H9 (cell line): Measurements from ENCODE around the gene YAF2. TPM values are rescaled to one million over a fixed set of nuclear protein-coding genes. Genes with fewer than 3 reads are reported as not detected.

Source experiments
- DNase-seq: peaks from one replicate; pipeline ENCODE4 v3.0.0-alpha.2; 2017
- H2AFZ ChIP-seq: one replicate; pipeline ENCODE4 v1.6.1; 2013; ENCODE audit warnings: mild to moderate bottlenecking, low read length, control low read depth, moderate library complexity
- H2AK5ac ChIP-seq: 2 replicates; pipeline ENCODE4 v1.6.1; 2013; ENCODE audit warnings: low read length, control low read depth, mixed read lengths; ENCODE audit not compliant: insufficient read length
- H2BK120ac ChIP-seq: one replicate; pipeline ENCODE4 v1.6.1; 2013; ENCODE audit warnings: low read depth, mild to moderate bottlenecking, low read length, control low read depth, inconsistent platforms; ENCODE audit not compliant: poor library complexity, severe bottlenecking
- H2BK12ac ChIP-seq: 2 replicates; pipeline ENCODE4 v1.6.1; 2013; ENCODE audit warnings: low read length, control low read depth, mixed read lengths, low read depth; ENCODE audit not compliant: insufficient read length
- H2BK15ac ChIP-seq: 2 replicates; pipeline ENCODE4 v1.6.1; 2013; ENCODE audit warnings: low read depth, low read length, control low read depth
- H2BK20ac ChIP-seq: one replicate; pipeline ENCODE4 v1.6.1; 2013; ENCODE audit warnings: low read depth, mild to moderate bottlenecking, low read length, control low read depth, inconsistent platforms; ENCODE audit not compliant: poor library complexity, severe bottlenecking
- H2BK5ac ChIP-seq: 2 replicates; pipeline ENCODE4 v1.6.1; 2013; ENCODE audit warnings: low read length, control low read depth, mixed read lengths; ENCODE audit not compliant: insufficient read length
- H3K14ac ChIP-seq: 2 replicates; pipeline ENCODE4 v1.6.1; 2013; ENCODE audit warnings: low read length, control low read depth; ENCODE audit not compliant: insufficient read depth
- H3K18ac ChIP-seq: 2 replicates; pipeline ENCODE4 v1.6.1; 2013; ENCODE audit warnings: low read depth, mild to moderate bottlenecking, mixed read lengths, low read length, control low read depth; ENCODE audit not compliant: insufficient read length
- H3K23ac ChIP-seq: 2 replicates; pipeline ENCODE4 v1.6.1; 2013; ENCODE audit warnings: low read length, control low read depth, mixed read lengths, low read depth; ENCODE audit not compliant: insufficient read length
- H3K23me2 ChIP-seq: 2 replicates; pipeline ENCODE4 v1.6.1; 2013; ENCODE audit warnings: low read depth, mild to moderate bottlenecking, mixed read lengths, low read length, control low read depth; ENCODE audit not compliant: insufficient read length, poor library complexity, severe bottlenecking
- H3K27ac ChIP-seq: 2 replicates; pipeline ENCODE4 v1.5.1; 2013; ENCODE audit warnings: low read length, control low read depth, mixed read lengths, low read depth; ENCODE audit not compliant: insufficient read length
- H3K27me3 ChIP-seq: 2 replicates; pipeline ENCODE4 v1.6.1; 2013; ENCODE audit warnings: low read length, control low read depth, inconsistent platforms; ENCODE audit not compliant: insufficient read depth
- H3K4ac ChIP-seq: 2 replicates; pipeline ENCODE4 v1.6.1; 2013; ENCODE audit warnings: low read depth, mild to moderate bottlenecking, control low read depth, inconsistent platforms, low read length, moderate library complexity
- H3K4me1 ChIP-seq: 2 replicates; pipeline ENCODE4 v1.6.1; 2013; ENCODE audit warnings: low read length, control low read depth, inconsistent platforms; ENCODE audit not compliant: insufficient read depth
- H3K4me2 ChIP-seq: 2 replicates; pipeline ENCODE4 v1.6.1; 2013; ENCODE audit warnings: low read length, control low read depth, mixed read lengths; ENCODE audit not compliant: insufficient read length, insufficient read depth
- H3K56ac ChIP-seq: 2 replicates; pipeline ENCODE4 v1.6.1; 2013; ENCODE audit warnings: low read depth, mild to moderate bottlenecking, mixed read lengths, low read length, control low read depth; ENCODE audit not compliant: insufficient read length
- H3K79me1 ChIP-seq: 2 replicates; pipeline ENCODE4 v1.6.1; 2013; ENCODE audit warnings: low read depth, mild to moderate bottlenecking, moderate library complexity, low read length, control low read depth, inconsistent platforms; ENCODE audit not compliant: insufficient read depth, poor library complexity, severe bottlenecking
- H3K79me2 ChIP-seq: 2 replicates; pipeline ENCODE4 v1.6.1; 2013; ENCODE audit warnings: low read length, control low read depth, inconsistent platforms; ENCODE audit not compliant: insufficient read depth
- H3K9ac ChIP-seq: 2 replicates; pipeline ENCODE4 v1.6.1; 2013; ENCODE audit warnings: low read length, control low read depth, mixed read lengths; ENCODE audit not compliant: insufficient read length; ENCODE audit errors: extremely low read depth
- H3K9me3 ChIP-seq: one replicate; pipeline ENCODE4 v1.6.1; 2013; ENCODE audit warnings: low read depth, low read length, inconsistent platforms; ENCODE audit not compliant: control insufficient read depth
- H3T11ph ChIP-seq: one replicate; pipeline ENCODE4 v1.6.1; 2013; ENCODE audit warnings: mild to moderate bottlenecking, low read length, control low read depth, inconsistent platforms
- H4K20me1 ChIP-seq: one replicate; pipeline ENCODE4 v1.6.1; 2013; ENCODE audit not compliant: control insufficient read depth, insufficient read length, insufficient read depth
- H4K5ac ChIP-seq: 2 replicates; pipeline ENCODE4 v1.6.1; 2013; ENCODE audit warnings: low read depth, mild to moderate bottlenecking, mixed read lengths, low read length, control low read depth; ENCODE audit not compliant: insufficient read length
- H4K8ac ChIP-seq: replicated peaks from 2 replicates; pipeline ENCODE4 v1.6.1; 2013; ENCODE audit warnings: low read length, control low read depth, mixed read lengths, low read depth; ENCODE audit not compliant: insufficient read length
- H4K91ac ChIP-seq: 2 replicates; pipeline ENCODE4 v1.6.1; 2013; ENCODE audit warnings: low read depth, mild to moderate bottlenecking, moderate library complexity, mixed read lengths, low read length, control low read depth; ENCODE audit not compliant: insufficient read length
- H3K27ac Mint-ChIP-seq, 3 experiments: 2 replicates in 2 of 3; 3 replicates in 1 of 3; pipeline ENCODE4 v1.8.0; 2020 to 2021; ENCODE audit warnings: mixed read lengths in 3 of 3, mild to moderate bottlenecking in 1 of 3, moderate library complexity in 1 of 3
- H3K27me3 Mint-ChIP-seq: 2 replicates; pipeline ENCODE4 v1.8.0; 2021; ENCODE audit warnings: low read depth, mild to moderate bottlenecking, moderate library complexity, mixed read lengths
- H3K36me3 Mint-ChIP-seq, 3 experiments: 2 replicates in 2 of 3; 3 replicates in 1 of 3; pipeline ENCODE4 v1.8.0; 2020 to 2021; ENCODE audit warnings: low read depth in 3 of 3, mixed read lengths in 3 of 3; ENCODE audit not compliant: insufficient read depth in 1 of 3
- H3K4me1 Mint-ChIP-seq, 2 experiments: 2 replicates each; pipeline ENCODE4 v1.8.0; 2020; ENCODE audit warnings: mixed read lengths in 2 of 2
- H3K4me3 Mint-ChIP-seq, 2 experiments: 2 replicates in 1 of 2; 3 replicates in 1 of 2; pipeline ENCODE4 v1.8.0; 2020 to 2021; ENCODE audit warnings: mild to moderate bottlenecking in 2 of 2, mixed read lengths in 2 of 2, moderate library complexity in 1 of 2
- H3K9me3 Mint-ChIP-seq, 2 experiments: 2 replicates in 1 of 2; 3 replicates in 1 of 2; pipeline ENCODE4 v1.8.0; 2020; ENCODE audit warnings: mild to moderate bottlenecking in 2 of 2, mixed read lengths in 2 of 2, moderate library complexity in 1 of 2
- WGBS: extraction: QIAGEN DNeasy Blood & Tissue Kit; methylation state at CpG from one replicate; pipeline ENCODE4 v1.1.7; 2013; ENCODE audit warnings: missing lambda C conversion rate, low lambda C conversion rate, mixed read lengths; ENCODE audit not compliant: insufficient read length; ENCODE audit errors: extremely low coverage; 5-methylcytosine and 5-hydroxymethylcytosine counted together
- total RNA-seq: library from RNA; stranded (reverse); gene quantifications from 2 replicates; pipeline ENCODE4 v1.2.1, GENCODE V29; 2021
- TF ChIP-seq, protein P1 (sequence below): fragments of 200-600 bp; sonication (generic); conservative IDR thresholded peaks from 3 replicates; pipeline ENCODE4 v1.8.0; 2021; ENCODE audit warnings: antibody characterized with exemption, mild to moderate bottlenecking

The YAF2 gene
- total RNA-seq, 1 experiment from 2014 or later = 1.9 TPM

GRCh38 chr12:42240131-42240750 is 2.2 kb upstream of the YAF2 start:
- H4K20me1 ChIP-seq = no peaks in the 10 kb centered on the region
- DNase-seq = no peak
- H3K27ac ChIP-seq = no peak overlapping the region
- no CpG with 5 or more reads among the region's 11 CpGs for WGBS
- H3K23me2 ChIP-seq = peaks cover 10% of the 10 kb centered on the region
- no peak overlapping the region for H2AFZ ChIP-seq
- no peaks in the 10 kb centered on the region for H3K4me1 ChIP-seq
- no peak overlapping the region for H3K18ac ChIP-seq
- H2BK5ac ChIP-seq = no peak overlapping the region
- H2BK20ac ChIP-seq = no peak overlapping the region
- H3K4me2 ChIP-seq = no peak overlapping the region
- H4K5ac ChIP-seq = no peak overlapping the region
- H2AK5ac ChIP-seq = no peak overlapping the region
- H2BK15ac ChIP-seq = no peak overlapping the region
- peaks cover 22 to 25% of the 10 kb centered on the region in 2 experiments for H3K4me1 Mint-ChIP-seq
- no peak overlapping the region for H3K4me3 Mint-ChIP-seq
- no peaks in the 10 kb centered on the region for H3K9me3 ChIP-seq
- H2BK12ac ChIP-seq = no peak overlapping the region
- peaks cover 92% of the 10 kb centered on the region for H3K27me3 Mint-ChIP-seq
- no peaks in the 10 kb centered on the region; a peak in 1 of 7 replicates for H3K36me3 Mint-ChIP-seq
- H3K14ac ChIP-seq = no peak overlapping the region
- H3K56ac ChIP-seq = no peak overlapping the region
- peaks cover 57% of the 10 kb centered on the region for H3K27me3 ChIP-seq
- peaks cover 3 to 7% of the 10 kb centered on the region in 2 experiments; a peak in 4 of 5 replicates for H3K9me3 Mint-ChIP-seq
- H2BK120ac ChIP-seq = no peak overlapping the region
- no peak overlapping the region for H4K8ac ChIP-seq
- no peaks in the 10 kb centered on the region for H3K79me1 ChIP-seq
- H3K79me2 ChIP-seq = no peaks in the 10 kb centered on the region
- no peak overlapping the region for H3K23ac ChIP-seq
- H3K27ac Mint-ChIP-seq = no peak overlapping the region
- H3K9ac ChIP-seq = no peak overlapping the region
- no peak overlapping the region for H3T11ph ChIP-seq
- TF ChIP-seq, protein P1, sequence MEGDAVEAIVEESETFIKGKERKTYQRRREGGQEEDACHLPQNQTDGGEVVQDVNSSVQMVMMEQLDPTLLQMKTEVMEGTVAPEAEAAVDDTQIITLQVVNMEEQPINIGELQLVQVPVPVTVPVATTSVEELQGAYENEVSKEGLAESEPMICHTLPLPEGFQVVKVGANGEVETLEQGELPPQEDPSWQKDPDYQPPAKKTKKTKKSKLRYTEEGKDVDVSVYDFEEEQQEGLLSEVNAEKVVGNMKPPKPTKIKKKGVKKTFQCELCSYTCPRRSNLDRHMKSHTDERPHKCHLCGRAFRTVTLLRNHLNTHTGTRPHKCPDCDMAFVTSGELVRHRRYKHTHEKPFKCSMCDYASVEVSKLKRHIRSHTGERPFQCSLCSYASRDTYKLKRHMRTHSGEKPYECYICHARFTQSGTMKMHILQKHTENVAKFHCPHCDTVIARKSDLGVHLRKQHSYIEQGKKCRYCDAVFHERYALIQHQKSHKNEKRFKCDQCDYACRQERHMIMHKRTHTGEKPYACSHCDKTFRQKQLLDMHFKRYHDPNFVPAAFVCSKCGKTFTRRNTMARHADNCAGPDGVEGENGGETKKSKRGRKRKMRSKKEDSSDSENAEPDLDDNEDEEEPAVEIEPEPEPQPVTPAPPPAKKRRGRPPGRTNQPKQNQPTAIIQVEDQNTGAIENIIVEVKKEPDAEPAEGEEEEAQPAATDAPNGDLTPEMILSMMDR = no peak
- no peak overlapping the region for H4K91ac ChIP-seq
- H3K4ac ChIP-seq = no peak overlapping the region
